Osteoblast (primary cell): ENCODE measurements around the gene PRPF40A. TPM values are rescaled to one million over a fixed set of nuclear protein-coding genes. Genes with fewer than 3 reads are reported as not detected.

Experiments used
- DNase-seq: peaks from one replicate; pipeline ENCODE4 v3.0.0; 2011; ENCODE audit warnings: low spot score, mixed read lengths; ENCODE audit not compliant: insufficient read length; ENCODE audit errors: missing footprints
- H2AFZ ChIP-seq: 2 replicates; pipeline ENCODE4 v1.6.0; 2011; ENCODE audit warnings: mild to moderate bottlenecking, low read length
- H3K27ac ChIP-seq: 2 replicates; pipeline ENCODE4 v1.5.1; 2011; ENCODE audit warnings: mild to moderate bottlenecking, low read depth, low read length, moderate library complexity
- H3K27me3 ChIP-seq: 2 replicates; pipeline ENCODE4 v1.6.0; 2012; ENCODE audit warnings: mild to moderate bottlenecking, control low read depth, inconsistent platforms, low read length, moderate library complexity; ENCODE audit not compliant: insufficient read depth
- H3K36me3 ChIP-seq: 2 replicates; pipeline ENCODE4 v1.5.1; 2011; ENCODE audit warnings: mild to moderate bottlenecking, low read length, control low read depth, moderate library complexity; ENCODE audit not compliant: insufficient read depth
- H3K4me1 ChIP-seq: 2 replicates; pipeline ENCODE4 v1.5.1; 2011; ENCODE audit warnings: mild to moderate bottlenecking, low read length, control low read depth, moderate library complexity; ENCODE audit not compliant: insufficient read depth
- H3K4me2 ChIP-seq: 2 replicates; pipeline ENCODE4 v1.6.0; 2011; ENCODE audit warnings: mild to moderate bottlenecking, low read length; ENCODE audit not compliant: insufficient read depth
- H3K4me3 ChIP-seq: fragments of 200-600 bp; sonication (generic); 3 replicates; pipeline ENCODE4 v1.5.1; 2012; ENCODE audit warnings: mild to moderate bottlenecking, low read length, inconsistent platforms; ENCODE audit not compliant: insufficient read depth
- H3K79me2 ChIP-seq: 2 replicates; pipeline ENCODE4 v1.6.0; 2012; ENCODE audit warnings: mild to moderate bottlenecking, low read length, control low read depth, inconsistent platforms; ENCODE audit not compliant: insufficient read depth
- H3K9me3 ChIP-seq: 2 replicates; pipeline ENCODE4 v1.5.1; 2011; ENCODE audit warnings: low read depth, low read length, control low read depth
- H4K20me1 ChIP-seq: 2 replicates; pipeline ENCODE4 v1.6.0; 2012; ENCODE audit warnings: mild to moderate bottlenecking, low read length, control low read depth; ENCODE audit not compliant: insufficient read depth
- total RNA-seq: library from RNA; depleted of rRNA; stranded (reverse); fragments of >200 nt; gene quantifications from 2 replicates; pipeline ENCODE4 v1.2.3, GENCODE V29; 2012
- TF ChIP-seq, protein P1 (sequence below): IDR thresholded peaks from 2 replicates; pipeline ENCODE4 v1.5.1; 2011; ENCODE audit warnings: mild to moderate bottlenecking, low read depth, low read length, moderate library complexity; ENCODE audit errors: extremely low read depth

Gene PRPF40A
- total RNA-seq, 1 donor = 109 TPM

GRCh38 chr2:152635635-152636298 lies 81.5 kb downstream of the PRPF40A start:
- Histone ChIP-seq H3K4me1 (no peaks in the 10 kb centered on the region), H2AFZ (no peak overlapping the region), H3K36me3 (peaks cover 14% of the 10 kb centered on the region), H3K27ac (no peak overlapping the region), H3K79me2 (no peaks in the 10 kb centered on the region), H4K20me1 (no peaks in the 10 kb centered on the region), H3K27me3 (no peaks in the 10 kb centered on the region), H3K4me2 (no peak overlapping the region), H3K9me3 (no peaks in the 10 kb centered on the region), H3K4me3 (no peak overlapping the region)
- TF ChIP-seq, protein P1, sequence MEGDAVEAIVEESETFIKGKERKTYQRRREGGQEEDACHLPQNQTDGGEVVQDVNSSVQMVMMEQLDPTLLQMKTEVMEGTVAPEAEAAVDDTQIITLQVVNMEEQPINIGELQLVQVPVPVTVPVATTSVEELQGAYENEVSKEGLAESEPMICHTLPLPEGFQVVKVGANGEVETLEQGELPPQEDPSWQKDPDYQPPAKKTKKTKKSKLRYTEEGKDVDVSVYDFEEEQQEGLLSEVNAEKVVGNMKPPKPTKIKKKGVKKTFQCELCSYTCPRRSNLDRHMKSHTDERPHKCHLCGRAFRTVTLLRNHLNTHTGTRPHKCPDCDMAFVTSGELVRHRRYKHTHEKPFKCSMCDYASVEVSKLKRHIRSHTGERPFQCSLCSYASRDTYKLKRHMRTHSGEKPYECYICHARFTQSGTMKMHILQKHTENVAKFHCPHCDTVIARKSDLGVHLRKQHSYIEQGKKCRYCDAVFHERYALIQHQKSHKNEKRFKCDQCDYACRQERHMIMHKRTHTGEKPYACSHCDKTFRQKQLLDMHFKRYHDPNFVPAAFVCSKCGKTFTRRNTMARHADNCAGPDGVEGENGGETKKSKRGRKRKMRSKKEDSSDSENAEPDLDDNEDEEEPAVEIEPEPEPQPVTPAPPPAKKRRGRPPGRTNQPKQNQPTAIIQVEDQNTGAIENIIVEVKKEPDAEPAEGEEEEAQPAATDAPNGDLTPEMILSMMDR = peak; percentile 83
- DNase-seq = peak; percentile 89

- H3K9me3 ChIP-seq = no peaks in the 10 kb centered on the region
- no peak overlapping the region for H3K27ac ChIP-seq
- H3K4me1 ChIP-seq = no peaks in the 10 kb centered on the region
- no peak overlapping the region for H3K4me3 ChIP-seq
- TF ChIP-seq, protein P1 = no peak
- no peak for DNase-seq
- H3K36me3 ChIP-seq = peaks cover 3% of the 10 kb centered on the region
- H3K79me2 ChIP-seq = no peaks in the 10 kb centered on the region
- H2AFZ ChIP-seq = no peak overlapping the region
- H4K20me1 ChIP-seq = no peaks in the 10 kb centered on the region
- H3K4me2 ChIP-seq = no peak overlapping the region
- H3K27me3 ChIP-seq = no peaks in the 10 kb centered on the region
These were observed 84.5 kb downstream of the PRPF40A start for GRCh38 chr2:152632736-152633135.

- H3K79me2 ChIP-seq = no peaks in the 10 kb centered on the region
- no peak for DNase-seq
- TF ChIP-seq, protein P1 = no peak
- no peak overlapping the region for H3K4me2 ChIP-seq
- H3K27me3 ChIP-seq = no peaks in the 10 kb centered on the region
- no peaks in the 10 kb centered on the region for H3K4me1 ChIP-seq
- no peak overlapping the region for H3K4me3 ChIP-seq
- H2AFZ ChIP-seq = no peak overlapping the region
- H4K20me1 ChIP-seq = no peaks in the 10 kb centered on the region
- H3K36me3 ChIP-seq = no peaks in the 10 kb centered on the region
- H3K27ac ChIP-seq = no peak overlapping the region
- H3K9me3 ChIP-seq = no peaks in the 10 kb centered on the region
These were observed 86.8 kb downstream of the PRPF40A start for GRCh38 chr2:152630466-152630865.

DNA sequence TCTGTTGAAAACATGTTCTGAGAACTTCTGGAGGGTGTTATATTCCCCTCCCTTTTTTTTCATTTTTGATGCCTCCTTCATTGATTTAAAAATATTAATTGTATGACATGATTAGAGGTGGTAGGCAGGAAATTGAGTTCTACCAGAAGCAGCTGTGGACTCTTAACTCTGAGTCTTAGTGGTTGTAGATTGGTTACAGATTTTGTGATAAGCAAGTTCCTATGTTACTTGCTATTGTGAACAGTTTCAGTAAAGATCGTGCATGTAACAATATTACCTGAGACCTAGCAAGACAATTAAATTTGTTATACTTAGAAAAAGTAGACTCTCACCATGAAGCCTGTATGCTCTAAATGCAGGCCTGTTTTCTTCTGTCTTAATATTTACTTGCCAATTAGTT lies 88.1 kb downstream of the PRPF40A start:
- Histone ChIP-seq H3K4me2 (no peak overlapping the region), H3K79me2 (no peaks in the 10 kb centered on the region), H3K4me1 (no peaks in the 10 kb centered on the region), H3K27ac (no peak overlapping the region), H3K9me3 (no peaks in the 10 kb centered on the region), H3K27me3 (no peaks in the 10 kb centered on the region), H3K4me3 (no peak overlapping the region), H2AFZ (no peak overlapping the region), H3K36me3 (no peaks in the 10 kb centered on the region), H4K20me1 (no peaks in the 10 kb centered on the region)
- no peak for DNase-seq
- TF ChIP-seq, protein P1 = no peak
